Heart right ventricle (tissue), 16 donors: ENCODE data around the gene GPRIN3. TPM values are rescaled to one million over a fixed set of nuclear protein-coding genes. Genes with fewer than 3 reads are reported as not detected.

Experiments used
- ATAC-seq, 8 donors: fragments of 200-7000 bp; cut with Tn5 transposase; one replicate each; pipeline ENCODE4 v1.9.1; 2020; ENCODE audit warnings: mild to moderate bottlenecking in 8 of 8, moderate library complexity in 8 of 8, moderate number of reproducible peaks in 1 of 8
- DNase-seq, 2 donors: peaks; one replicate each; pipeline ENCODE4 v3.0.0-alpha.2; 2020
- H3K27ac ChIP-seq, 10 donors: fragments of 200-600 bp; sonication (generic) in 2 of 10; one replicate each; pipeline versions ENCODE4 v1.5.0 to v1.8.0; 2020 to 2022; ENCODE audit warnings: mild to moderate bottlenecking in 3 of 10
- H3K27me3 ChIP-seq, 7 donors: fragments of 200-600 bp; one replicate each; pipeline ENCODE4 v1.8.0; 2021 to 2022; ENCODE audit warnings: mild to moderate bottlenecking in 2 of 7
- H3K36me3 ChIP-seq, 9 donors: fragments of 200-600 bp; sonication (generic) in 1 of 9; one replicate each; pipeline versions ENCODE4 v1.5.0 to v1.8.0; 2020 to 2022; ENCODE audit warnings: mild to moderate bottlenecking in 2 of 9
- H3K4me1 ChIP-seq, 9 donors: fragments of 200-600 bp; sonication (generic) in 1 of 9; one replicate each; pipeline versions ENCODE4 v1.5.0 to v1.8.0; 2020 to 2022; ENCODE audit warnings: mild to moderate bottlenecking in 4 of 9
- H3K4me3 ChIP-seq, 10 donors: fragments of 200-600 bp; sonication (generic) in 2 of 10; one replicate each; pipeline versions ENCODE4 v1.5.0 to v1.8.0; 2020 to 2022; ENCODE audit warnings: mild to moderate bottlenecking in 7 of 10, moderate library complexity in 2 of 10
- H3K9me3 ChIP-seq, 11 donors: fragments of 200-600 bp in 10 of 11; sonication (generic) in 2 of 11; one replicate each; pipeline versions ENCODE4 v1.5.0 to v1.8.0; 2013 to 2022; ENCODE audit warnings: mild to moderate bottlenecking in 2 of 11, control low read depth in 1 of 11, moderate library complexity in 1 of 11
- WGBS, 2 donors: extraction: QIAGEN DNeasy Blood & Tissue Kit; methylation state at CpG; one replicate each; pipeline ENCODE4 v1.1.7; 2013; ENCODE audit warnings: inconsistent platforms in 1 of 2; 5-methylcytosine and 5-hydroxymethylcytosine counted together
- intact Hi-C, 10 donors: fragments of 100-400 bp; cut with DNase I; formaldehyde crosslinking; loops; one replicate each; pipeline versions ENCODE4 v1.11.1 to v1.14.2; 2022
- polyA plus RNA-seq, 2 donors: library from polyadenylated mRNA; stranded (reverse); fragments of 200-250 nt; gene quantifications; one replicate each; pipeline ENCODE4 v1.2.3, GENCODE V29; 2013
- total RNA-seq, 10 donors: library from RNA; stranded (reverse); fragmentation: NEBNext Ultra II Directional in 3 of 10; extraction: Animal tissue kit (Norgen Biotek cat#: 25700) in 3 of 10; gene quantifications; one replicate each; pipeline versions ENCODE4 v1.2.1 to v1.2.4, GENCODE V29; 2021 to 2023
- TF ChIP-seq, protein P1 (sequence below), 9 donors: fragments of 200-600 bp; sonication (generic) in 2 of 9; IDR thresholded peaks; one replicate each; pipeline versions ENCODE4 v1.5.0 to v1.8.0; 2021 to 2022; ENCODE audit warnings: antibody characterized with exemption in 9 of 9, mild to moderate bottlenecking in 5 of 9, moderate library complexity in 1 of 9
- donor health status: Arrhythmogenic right ventricular cardiomyopathy.
- donor health status: ischemic (EF 13 %, LVEDD 7.1; RV severe dilation, severe dysfunction).
- donor health status: healthy with polysubstance abuse.
- donor health status: DM: no; HTN: yes; CAD: no.
- donor health status: DM: no; HTN: no; CAD: no.
- donor health status: ischemic (EF 25% LVEDD 6.9; RV normal size, moderate dysfunction).
- donor health status: ischemic (EF 25% LVEDD 5.7; RV mildly dilated, moderate dysfunction).
- donor health status: healthy.
- donor health status: DM: yes; HTN: yes; CAD: no.
- donor health status: Ischemic cardiomyopathy.
- donor health status: ischemic (EF 35%, LVEDD 5.7; RV mildly dilated, moderate dysfunction).
- donor health status: nonischemic (EF 11% LVEDD 7.7; RV severe dilation, severe dysfunction).
- donor health status: DM: yes; HTN: yes; CAD: no.
- donor health status: PGD.
- donor health status: ischemic (EF 29% LVEDD 5.4; RV normal size, mild dysfunction).
- donor health status: nonischemic (EF 23%, LVEDD 6.1; RV moderate dilation, normal function).

The GPRIN3 gene
- total and polyA plus RNA-seq, 12 donors, result 1.7 to 12.2 (median 9.5) TPM

DNA sequence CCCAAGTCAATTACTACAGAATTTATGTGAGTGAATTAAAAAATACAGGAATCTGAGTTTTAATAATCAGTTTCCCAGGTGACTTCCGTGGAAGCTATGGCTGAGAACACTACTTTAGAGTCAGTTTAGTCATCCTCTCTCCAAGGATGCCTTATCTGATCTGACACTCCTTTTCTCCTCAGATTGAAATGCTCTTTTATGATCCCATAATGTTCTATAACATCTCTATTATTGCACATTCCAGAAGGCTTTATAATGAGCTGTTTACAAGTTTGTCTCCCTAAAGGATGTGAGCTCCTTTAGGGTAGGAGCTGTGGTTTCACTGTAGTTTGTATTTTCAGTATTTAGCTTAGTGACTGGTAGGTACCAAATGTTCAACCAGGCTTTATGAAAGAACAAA lies 90.0 kb downstream of the GPRIN3 start:
- no peaks in the 10 kb centered on the region for H3K4me1 ChIP-seq
- H3K27ac ChIP-seq, result no peak overlapping the region
- TF ChIP-seq, protein P1, sequence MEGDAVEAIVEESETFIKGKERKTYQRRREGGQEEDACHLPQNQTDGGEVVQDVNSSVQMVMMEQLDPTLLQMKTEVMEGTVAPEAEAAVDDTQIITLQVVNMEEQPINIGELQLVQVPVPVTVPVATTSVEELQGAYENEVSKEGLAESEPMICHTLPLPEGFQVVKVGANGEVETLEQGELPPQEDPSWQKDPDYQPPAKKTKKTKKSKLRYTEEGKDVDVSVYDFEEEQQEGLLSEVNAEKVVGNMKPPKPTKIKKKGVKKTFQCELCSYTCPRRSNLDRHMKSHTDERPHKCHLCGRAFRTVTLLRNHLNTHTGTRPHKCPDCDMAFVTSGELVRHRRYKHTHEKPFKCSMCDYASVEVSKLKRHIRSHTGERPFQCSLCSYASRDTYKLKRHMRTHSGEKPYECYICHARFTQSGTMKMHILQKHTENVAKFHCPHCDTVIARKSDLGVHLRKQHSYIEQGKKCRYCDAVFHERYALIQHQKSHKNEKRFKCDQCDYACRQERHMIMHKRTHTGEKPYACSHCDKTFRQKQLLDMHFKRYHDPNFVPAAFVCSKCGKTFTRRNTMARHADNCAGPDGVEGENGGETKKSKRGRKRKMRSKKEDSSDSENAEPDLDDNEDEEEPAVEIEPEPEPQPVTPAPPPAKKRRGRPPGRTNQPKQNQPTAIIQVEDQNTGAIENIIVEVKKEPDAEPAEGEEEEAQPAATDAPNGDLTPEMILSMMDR (IDR thresholded peaks at IDR 0.05), result no peak
- peaks cover 0 to 10% (median 0%) of the 10 kb centered on the region in 7 donors for H3K27me3 ChIP-seq
- no peaks in the 10 kb centered on the region for H3K36me3 ChIP-seq
- no peak overlapping the region for H3K4me3 ChIP-seq
- DNase-seq, result no peak
- intact Hi-C loops, result no loop called here
- ATAC-seq, result no peak
- WGBS, 2 donors, result 77 to 79% methylated on average over 1 of the region's 1 CpG
- H3K9me3 ChIP-seq, result no peaks in the 10 kb centered on the region

DNA sequence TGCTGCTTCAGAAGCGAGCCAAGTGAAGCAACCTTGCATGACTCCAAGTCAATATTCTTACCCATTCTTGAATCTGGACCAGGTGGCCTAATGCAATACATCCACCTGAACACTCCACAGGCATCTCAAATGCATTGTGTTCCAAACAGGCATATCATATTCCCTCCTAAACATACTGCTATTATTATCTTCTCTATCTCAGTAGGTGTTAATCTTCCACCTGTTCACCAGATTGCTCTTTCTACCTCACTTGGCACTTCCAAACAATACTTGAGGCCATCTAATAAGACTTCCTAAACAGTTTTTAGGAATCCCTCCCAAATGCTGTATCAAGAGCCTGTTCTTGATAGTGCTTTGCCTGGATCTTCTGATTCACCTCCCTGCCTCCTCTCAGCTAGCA lies 90.7 kb downstream of the GPRIN3 start:
- no peaks in the 10 kb centered on the region for H3K4me1 ChIP-seq
- peaks cover 0 to 10% (median 0%) of the 10 kb centered on the region in 7 donors for H3K27me3 ChIP-seq
- no peak overlapping the region for H3K27ac ChIP-seq
- intact Hi-C loops, result no loop called here
- DNase-seq (no peak), ATAC-seq (no peak)
- 90 to 96% methylated on average over 1 of the region's 1 CpG for WGBS, 2 donors
- TF ChIP-seq, protein P1 (IDR thresholded peaks at IDR 0.05), result no peak
- no peaks in the 10 kb centered on the region for H3K36me3 ChIP-seq
- H3K4me3 ChIP-seq, result no peak overlapping the region
- no peaks in the 10 kb centered on the region for H3K9me3 ChIP-seq

DNA sequence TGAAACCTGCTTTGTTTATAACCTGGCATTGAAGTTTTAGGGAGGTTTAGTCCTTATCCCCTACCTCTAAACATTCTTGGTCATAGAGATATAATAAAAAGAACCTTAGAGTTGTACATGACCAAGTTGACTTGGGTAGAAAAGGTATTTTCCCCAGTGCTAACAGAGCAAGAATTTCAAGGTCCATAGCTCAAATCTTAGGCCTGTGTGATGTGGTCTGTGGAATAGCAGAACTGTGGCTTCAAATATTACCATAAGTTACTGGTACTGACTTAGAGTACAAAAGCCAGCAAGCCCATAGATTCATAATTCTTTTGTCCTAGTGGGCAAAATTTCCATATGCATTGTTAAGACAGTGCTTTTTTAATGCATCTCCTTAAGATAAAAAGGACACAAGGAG lies 91.2 kb downstream of the GPRIN3 start:
- no peaks in the 10 kb centered on the region for H3K36me3 ChIP-seq
- no peak overlapping the region for H3K27ac ChIP-seq
- no peaks in the 10 kb centered on the region for H3K4me1 ChIP-seq
- ATAC-seq, result no peak
- intact Hi-C loops, result no loop called here
- H3K4me3 ChIP-seq, result no peak overlapping the region
- peaks cover 0 to 10% (median 0%) of the 10 kb centered on the region in 7 donors for H3K27me3 ChIP-seq
- no peaks in the 10 kb centered on the region for H3K9me3 ChIP-seq
- TF ChIP-seq, protein P1 (IDR thresholded peaks at IDR 0.05), result no peak
- no peak for DNase-seq

DNA sequence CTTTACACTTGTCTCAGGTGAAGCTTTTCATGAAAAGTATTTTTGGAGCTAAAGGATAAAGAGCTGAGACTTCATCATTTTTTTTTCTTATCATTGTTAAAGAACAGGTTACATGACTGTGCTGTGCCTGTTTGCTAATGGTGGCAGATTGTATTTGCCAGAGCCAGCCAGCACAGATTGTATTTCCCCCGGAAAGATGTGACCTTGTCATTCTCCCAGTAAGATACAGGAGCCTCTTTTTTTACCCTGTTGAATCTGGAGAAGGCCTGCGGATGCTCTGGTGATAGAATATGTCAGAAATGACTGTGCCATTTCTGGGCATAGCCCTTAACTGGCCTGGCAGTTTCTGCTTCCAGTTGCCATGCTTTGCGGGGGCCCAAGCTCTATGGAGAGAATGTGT lies 91.9 kb downstream of the GPRIN3 start:
- intact Hi-C loops, result no loop called here
- Histone ChIP-seq H3K27ac (no peak overlapping the region), H3K4me3 (no peak overlapping the region), H3K36me3 (no peaks in the 10 kb centered on the region), H3K27me3 (peaks cover 0 to 10% (median 0%) of the 10 kb centered on the region in 7 donors), H3K4me1 (no peaks in the 10 kb centered on the region), H3K9me3 (no peaks in the 10 kb centered on the region)
- TF ChIP-seq, protein P1 (IDR thresholded peaks at IDR 0.05), result no peak
- ATAC-seq (no peak), DNase-seq (no peak)
- WGBS, 2 donors, result 73 to 76% methylated on average over 3 of the region's 3 CpGs
